ENCODE results near the gene MOGAT3.

Gene MOGAT3

DNA sequence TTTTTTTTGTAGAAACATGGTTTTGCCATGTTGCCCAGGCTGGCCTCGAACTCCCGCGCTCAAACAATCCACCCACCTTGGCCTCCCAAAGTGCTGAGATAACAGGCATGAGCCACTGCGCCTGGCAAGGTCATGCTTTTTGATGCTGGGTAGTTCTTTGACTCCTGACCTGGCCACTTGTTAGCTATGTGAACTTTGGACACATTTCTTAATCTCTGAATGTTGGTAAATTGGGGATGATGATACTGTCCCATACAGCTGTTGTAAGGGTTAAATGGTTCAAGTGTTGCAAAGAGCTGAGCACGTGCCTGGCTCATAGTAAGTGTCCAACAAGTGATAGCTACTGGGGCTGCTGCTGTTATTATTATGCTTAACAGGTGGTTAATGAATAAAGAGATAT, 19.5 kb upstream of the MOGAT3 start:
- H3K36me3 Mint-ChIP-seq (ENCODE audit: low read depth) = peaks cover 78% of the 10 kb centered on the region

GRCh38 chr7:101218236-101219125, 17.6 kb upstream of the MOGAT3 start:
- H3K36me3 Mint-ChIP-seq (ENCODE audit: low read depth) = peaks cover 78% of the 10 kb centered on the region
- H3K27me3 Mint-ChIP-seq = no peaks in the 10 kb centered on the region
- intact Hi-C loops (cut with micrococcal nuclease) = no loop called here
- peaks cover 68% of the 10 kb centered on the region for H3K4me1 Mint-ChIP-seq (ENCODE audit: low read depth)
- peak overlapping the region; percentile 88 for H3K27ac Mint-ChIP-seq
- H3K4me3 Mint-ChIP-seq = peak overlapping the region; percentile 98
- no peaks in the 10 kb centered on the region for H3K9me3 Mint-ChIP-seq

More for the DNA sequence above, 19.5 kb upstream of the MOGAT3 start:
- Mint-ChIP-seq H3K4me1 (ENCODE audit: low read depth) (peaks cover 62% of the 10 kb centered on the region), H3K27me3 (no peaks in the 10 kb centered on the region), H3K9me3 (no peaks in the 10 kb centered on the region), H3K27ac (no peak overlapping the region), H3K4me3 (no peak overlapping the region)
- intact Hi-C loops (cut with micrococcal nuclease) = no loop called here

DNA sequence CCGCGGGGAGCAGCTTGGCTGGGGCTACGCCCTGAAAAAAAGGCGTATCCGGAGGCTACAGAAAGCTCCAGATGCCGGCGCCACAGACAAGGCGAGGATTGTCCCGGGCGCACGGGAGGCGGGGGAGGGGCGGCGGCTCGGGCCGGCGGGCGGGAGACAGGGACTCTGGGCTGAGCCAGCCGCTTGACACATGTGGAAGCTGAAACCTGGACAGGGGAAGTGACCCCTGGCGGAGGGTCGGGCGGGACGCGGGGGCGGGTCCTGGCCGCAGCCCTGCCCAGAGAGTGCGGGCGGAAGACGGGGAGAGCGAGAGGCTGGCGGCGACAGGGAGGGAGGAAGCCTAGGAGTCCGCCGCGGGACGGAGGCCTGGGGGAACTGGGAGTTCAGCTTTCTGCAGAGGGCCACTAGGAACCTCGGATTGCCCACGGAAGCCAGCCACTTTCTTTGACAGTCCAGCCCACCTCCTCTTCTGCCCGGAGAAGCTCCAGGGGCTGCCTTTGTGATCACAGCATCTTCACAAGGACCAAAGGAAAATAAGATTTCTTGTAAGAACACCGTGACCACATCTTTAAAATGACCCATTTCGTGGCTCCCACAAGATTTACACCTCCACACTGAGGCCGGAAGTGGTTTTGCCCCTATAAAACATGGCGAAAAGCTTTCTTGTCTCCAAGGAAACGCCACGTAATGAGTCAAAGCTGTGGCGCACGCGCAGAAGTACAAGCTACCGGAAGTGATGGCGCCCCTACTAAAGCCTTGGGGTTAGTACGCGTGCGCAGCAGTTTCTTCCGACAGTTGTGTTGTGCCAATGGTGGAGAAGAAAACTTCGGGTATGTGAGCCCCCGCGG, 16.8 kb upstream of the MOGAT3 start, which contains the start of the genes PLOD3 and ZNHIT1:
Gene PLOD3, minus strand, starts transcription at position 194 of the 848 bp plus-strand sequence. CDS start 307 bp downstream, outside the sequence.
Gene ZNHIT1, plus strand, starts transcription at position 778 of the 848 bp plus-strand sequence. Its CDS starts 31 bp downstream, at position 809.
- intact Hi-C loops (cut with micrococcal nuclease) = loop anchor here (1.0 kb wide), 1 partner anchor 27 kb away; no protein-coding TSS in a partner anchor
- Mint-ChIP-seq H3K4me3 (peak within 1 kb of the TSS; percentile 98), H3K4me1 (ENCODE audit: low read depth) (peaks cover 65% of the 10 kb centered on the region), H3K27me3 (no peaks in the 10 kb centered on the region), H3K9me3 (no peaks in the 10 kb centered on the region), H3K27ac (peak within 1 kb of the TSS; percentile 88), H3K36me3 (ENCODE audit: low read depth) (peaks cover 78% of the 10 kb centered on the region)

- intact Hi-C loops (cut with micrococcal nuclease) = loop anchor here (1.0 kb wide), 1 partner anchor 27 kb away; no protein-coding TSS in a partner anchor
- Mint-ChIP-seq H3K4me1 (ENCODE audit: low read depth) (peaks cover 58% of the 10 kb centered on the region), H3K27me3 (no peaks in the 10 kb centered on the region), H3K27ac (peak overlapping the region; percentile 88), H3K36me3 (ENCODE audit: low read depth) (peaks cover 78% of the 10 kb centered on the region), H3K4me3 (peak overlapping the region; percentile 98), H3K9me3 (no peaks in the 10 kb centered on the region)
These were observed 16.1 kb upstream of the MOGAT3 start for GRCh38 chr7:101216860-101217387.

DNA sequence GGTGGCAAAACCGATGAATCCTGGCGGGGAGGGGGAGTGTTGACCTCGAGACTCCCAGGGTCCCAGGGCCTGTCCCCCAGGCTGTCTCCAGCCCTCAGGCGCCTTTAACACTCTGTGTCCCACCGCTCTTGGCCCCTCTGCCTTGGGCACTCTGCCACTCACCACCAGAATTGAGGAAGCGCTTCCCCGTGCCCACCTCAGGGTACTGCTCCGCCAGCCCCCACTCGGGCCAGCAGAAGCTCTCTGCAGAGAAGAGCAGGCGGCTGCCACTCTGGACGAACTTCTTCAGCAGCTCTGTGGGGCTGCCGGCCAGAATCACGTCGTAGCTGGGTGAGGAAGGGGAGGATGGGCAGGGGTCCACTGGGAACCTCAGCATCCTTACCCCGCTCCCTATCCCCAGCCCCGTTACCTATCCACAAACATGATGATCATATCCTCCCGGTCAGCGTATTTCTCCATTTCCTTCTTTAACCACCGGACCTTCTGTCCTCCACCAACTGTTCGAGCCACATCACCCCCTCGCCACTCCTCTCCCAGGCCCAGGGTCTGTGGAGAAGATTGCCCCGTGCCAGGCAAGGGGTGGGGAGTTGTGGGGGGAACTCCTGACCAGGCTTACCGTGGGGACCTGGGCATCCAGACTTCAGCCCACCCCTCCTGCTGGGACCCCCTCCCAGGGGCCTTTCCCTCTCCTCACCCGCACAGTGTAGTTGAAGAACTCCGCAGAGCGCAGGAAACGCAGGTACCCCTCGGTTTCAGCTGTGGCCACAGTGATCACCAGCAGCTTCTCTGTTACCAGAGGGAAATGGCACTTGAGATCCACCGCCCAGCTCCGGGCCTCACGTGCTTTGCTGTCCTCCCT, 15.4 kb upstream of the MOGAT3 start:
- H3K4me3 Mint-ChIP-seq = peak overlapping the region; percentile 98
- intact Hi-C loops (cut with micrococcal nuclease) = no loop called here
- no peaks in the 10 kb centered on the region for H3K9me3 Mint-ChIP-seq
- H3K4me1 Mint-ChIP-seq (ENCODE audit: low read depth) = peaks cover 51% of the 10 kb centered on the region
- peak overlapping the region; percentile 88 for H3K27ac Mint-ChIP-seq
- no peaks in the 10 kb centered on the region for H3K27me3 Mint-ChIP-seq
- peaks cover 78% of the 10 kb centered on the region for H3K36me3 Mint-ChIP-seq (ENCODE audit: low read depth)

GRCh38 chr7:101212014-101212413, 11.2 kb upstream of the MOGAT3 start:
- H3K27me3 Mint-ChIP-seq = no peaks in the 10 kb centered on the region
- intact Hi-C loops (cut with micrococcal nuclease) = no loop called here
- no peak overlapping the region for H3K4me3 Mint-ChIP-seq
- no peak overlapping the region for H3K27ac Mint-ChIP-seq
- peaks cover 23% of the 10 kb centered on the region for H3K4me1 Mint-ChIP-seq (ENCODE audit: low read depth)
- no peaks in the 10 kb centered on the region for H3K9me3 Mint-ChIP-seq
- peaks cover 100% of the 10 kb centered on the region for H3K36me3 Mint-ChIP-seq (ENCODE audit: low read depth)

GRCh38 chr7:101211501-101211900, 10.7 kb upstream of the MOGAT3 start:
- H3K4me3 Mint-ChIP-seq = no peak overlapping the region
- intact Hi-C loops (cut with micrococcal nuclease) = no loop called here

GRCh38 chr7:101210143-101210542, 9.3 kb upstream of the MOGAT3 start:
- H3K27me3 Mint-ChIP-seq = no peaks in the 10 kb centered on the region
- H3K4me3 Mint-ChIP-seq = no peak overlapping the region
- H3K4me1 Mint-ChIP-seq (ENCODE audit: low read depth) = peaks cover 13% of the 10 kb centered on the region
- peaks cover 96% of the 10 kb centered on the region for H3K36me3 Mint-ChIP-seq (ENCODE audit: low read depth)
- H3K9me3 Mint-ChIP-seq = no peaks in the 10 kb centered on the region
- H3K27ac Mint-ChIP-seq = no peak overlapping the region
- intact Hi-C loops (cut with micrococcal nuclease) = no loop called here

More at GRCh38 chr7:101211501-101211900, 10.7 kb upstream of the MOGAT3 start:
- Mint-ChIP-seq H3K27ac (no peak overlapping the region), H3K36me3 (ENCODE audit: low read depth) (peaks cover 100% of the 10 kb centered on the region), H3K27me3 (no peaks in the 10 kb centered on the region), H3K9me3 (no peaks in the 10 kb centered on the region), H3K4me1 (ENCODE audit: low read depth) (peaks cover 21% of the 10 kb centered on the region)

- Mint-ChIP-seq H3K27me3 (peaks cover 2% of the 10 kb centered on the region), H3K27ac (no peak overlapping the region), H3K36me3 (ENCODE audit: low read depth) (peaks cover 82% of the 10 kb centered on the region), H3K9me3 (no peaks in the 10 kb centered on the region), H3K4me3 (no peak overlapping the region), H3K4me1 (ENCODE audit: low read depth) (peaks cover 15% of the 10 kb centered on the region)
- intact Hi-C loops (cut with micrococcal nuclease) = no loop called here
These were observed 8.0 kb upstream of the MOGAT3 start for GRCh38 chr7:101208794-101209193.

DNA sequence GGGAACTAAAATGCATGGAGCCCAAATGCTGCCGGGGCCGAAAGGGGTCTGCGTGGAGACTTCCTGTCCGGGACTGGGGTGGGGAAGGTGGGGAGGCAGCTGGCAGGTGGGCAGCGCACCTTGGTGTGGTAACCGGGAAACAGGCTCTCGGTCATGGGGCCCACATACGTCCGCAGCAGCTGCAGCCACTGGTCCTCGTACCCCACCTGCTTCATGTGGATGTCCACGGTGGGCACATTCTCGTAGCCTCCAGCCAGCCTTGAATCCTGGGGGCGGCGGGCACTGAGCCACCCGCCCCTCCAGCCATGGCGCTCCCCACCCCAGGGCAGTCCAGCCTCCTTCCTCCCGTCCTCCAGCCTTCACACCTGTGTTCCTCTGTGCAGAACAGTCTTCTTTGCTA, 6.6 kb upstream of the MOGAT3 start:
- Mint-ChIP-seq H3K4me3 (no peak overlapping the region), H3K36me3 (ENCODE audit: low read depth) (peaks cover 69% of the 10 kb centered on the region), H3K27me3 (peaks cover 13% of the 10 kb centered on the region), H3K27ac (no peak overlapping the region), H3K4me1 (ENCODE audit: low read depth) (peaks cover 27% of the 10 kb centered on the region), H3K9me3 (no peaks in the 10 kb centered on the region)
- intact Hi-C loops (cut with micrococcal nuclease) = no loop called here

- H3K27ac Mint-ChIP-seq = no peak overlapping the region
- no peak overlapping the region for H3K4me3 Mint-ChIP-seq
- peaks cover 20% of the 10 kb centered on the region for H3K27me3 Mint-ChIP-seq
- peaks cover 61% of the 10 kb centered on the region for H3K36me3 Mint-ChIP-seq (ENCODE audit: low read depth)
- peaks cover 29% of the 10 kb centered on the region for H3K4me1 Mint-ChIP-seq (ENCODE audit: low read depth)
- H3K9me3 Mint-ChIP-seq = no peaks in the 10 kb centered on the region
- intact Hi-C loops (cut with micrococcal nuclease) = no loop called here
These were observed 5.8 kb upstream of the MOGAT3 start for GRCh38 chr7:101206665-101207042.

DNA sequence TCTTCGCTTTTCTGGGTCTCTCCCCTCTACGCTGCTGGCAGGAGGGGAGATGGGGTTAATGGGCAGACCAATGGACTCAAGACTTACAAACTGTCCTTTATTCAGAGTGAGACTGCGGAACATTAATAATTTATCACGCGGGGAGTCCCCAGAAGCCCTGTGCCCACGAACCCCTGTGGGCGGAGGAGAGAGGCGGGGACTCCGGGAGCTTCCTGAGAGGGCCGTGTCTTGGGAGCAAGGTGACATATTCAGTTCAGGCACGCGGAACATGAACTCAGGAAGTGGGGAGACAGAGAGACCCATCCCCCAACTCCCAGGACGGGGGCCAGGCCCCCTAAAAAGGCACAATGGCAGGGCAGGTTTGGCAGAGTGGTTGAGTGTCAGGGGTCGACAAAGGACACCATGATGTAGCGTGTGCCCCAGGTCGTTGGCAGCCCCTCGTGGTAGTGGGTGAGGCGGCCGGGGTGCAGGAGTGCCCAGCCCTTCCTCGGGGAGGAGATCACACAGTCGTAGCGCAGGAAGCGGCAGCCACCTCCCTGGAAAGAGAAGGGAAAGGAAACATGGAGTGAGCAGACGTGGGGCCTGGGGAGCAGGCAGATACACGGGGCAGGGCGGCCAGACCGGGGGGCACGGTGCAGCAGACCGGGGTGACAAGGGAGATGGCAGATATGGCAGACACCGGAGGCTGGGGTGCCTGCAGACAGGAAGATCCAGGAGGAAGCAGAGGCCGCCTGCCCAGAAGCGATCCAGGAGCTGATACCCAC, 5.2 kb upstream of the MOGAT3 start:
- Mint-ChIP-seq H3K4me1 (ENCODE audit: low read depth) (peaks cover 34% of the 10 kb centered on the region), H3K4me3 (no peak overlapping the region), H3K27me3 (peaks cover 26% of the 10 kb centered on the region), H3K36me3 (ENCODE audit: low read depth) (peaks cover 55% of the 10 kb centered on the region), H3K9me3 (no peaks in the 10 kb centered on the region), H3K27ac (no peak overlapping the region)
- intact Hi-C loops (cut with micrococcal nuclease) = no loop called here
